Caco-2 (cell line): ENCODE results near the gene SERGEF. TPM values are rescaled to one million over a fixed set of nuclear protein-coding genes. Genes with fewer than 3 reads are reported as not detected.

Experiments
- BruUV-seq: library from RNA; stranded (reverse); fragments of 400-500 nt; replicated peaks from 2 replicates; lab custom pipeline; 2021; lab: Mats Ljungman, UMichigan
- CTCF ChIA-PET: fragments of 300-600 bp; sonication (Branson Sonifier 250); formaldehyde crosslinking; loops from one replicate; lab custom pipeline; 2022; ENCODE audit warnings: antibody characterized with exemption; lab: Charles Lee
- POLR2A ChIA-PET: fragments of 300-600 bp; sonication (Branson Sonifier 250); formaldehyde crosslinking; loops from one replicate; lab custom pipeline; 2022; ENCODE audit warnings: antibody characterized with exemption; lab: Charles Lee
- DNase-seq, 2 experiments: peaks; one replicate each; pipeline versions ENCODE4 v3.0.0 to v3.0.0-alpha.2; 2020 to 2022
- H3K27me3 ChIP-seq: replicated peaks from 2 replicates; pipeline ENCODE4 v1.6.0; 2011; ENCODE audit warnings: low read length; ENCODE audit not compliant: control insufficient read depth, insufficient read depth
- H3K36me3 ChIP-seq: 2 replicates; pipeline ENCODE4 v1.5.1; 2011; ENCODE audit warnings: low read length; ENCODE audit not compliant: control insufficient read depth, insufficient read depth
- H3K4me1 ChIP-seq: fragments of 250-450 bp; sonication (Bioruptor Pico); 2 replicates; pipeline ENCODE4 v1.5.1; 2020; ENCODE audit warnings: mild to moderate bottlenecking
- H3K4me3 ChIP-seq: 2 replicates; pipeline ENCODE4 v1.5.1; 2011; ENCODE audit warnings: low read depth, mild to moderate bottlenecking, control low read depth, low read length
- H3K9me3 ChIP-seq: fragments of 250-450 bp; sonication (Bioruptor Pico); 2 replicates; pipeline ENCODE4 v1.5.1; 2020; ENCODE audit warnings: mild to moderate bottlenecking, moderate library complexity
- H3K27ac Mint-ChIP-seq: one replicate; pipeline ENCODE4 v1.8.0; 2022; ENCODE audit warnings: mixed read lengths; ENCODE audit not compliant: unreplicated experiment
- H3K27me3 Mint-ChIP-seq: one replicate; pipeline ENCODE4 v1.8.0; 2022; ENCODE audit warnings: mixed read lengths; ENCODE audit not compliant: insufficient read depth, unreplicated experiment
- H3K36me3 Mint-ChIP-seq: one replicate; pipeline ENCODE4 v1.8.0; 2022; ENCODE audit warnings: mild to moderate bottlenecking, mixed read lengths; ENCODE audit not compliant: insufficient read depth, unreplicated experiment
- H3K4me1 Mint-ChIP-seq: one replicate; pipeline ENCODE4 v1.8.0; 2022; ENCODE audit warnings: low read depth, mixed read lengths; ENCODE audit not compliant: unreplicated experiment
- H3K4me3 Mint-ChIP-seq: one replicate; pipeline ENCODE4 v1.8.0; 2022; ENCODE audit warnings: mild to moderate bottlenecking, moderate library complexity, mixed read lengths; ENCODE audit not compliant: unreplicated experiment
- H3K9me3 Mint-ChIP-seq: one replicate; pipeline ENCODE4 v1.8.0; 2022; ENCODE audit warnings: mixed read lengths; ENCODE audit not compliant: unreplicated experiment
- intact Hi-C: fragments of 100-400 bp; cut with micrococcal nuclease; formaldehyde crosslinking; loops from one replicate; pipeline ENCODE4 v1.10.0; 2022; ENCODE audit not compliant: unreplicated experiment
- total RNA-seq: library from RNA; stranded (reverse); gene quantifications from 2 replicates; pipeline ENCODE4 v1.2.3, GENCODE V29; 2022
- TF ChIP-seq, protein P1 (sequence below), 2 experiments: fragments of 200-600 bp in 1 of 2; IDR thresholded peaks; 1 replicate in 1 of 2; 2 replicates in 1 of 2; pipeline versions ENCODE4 v1.5.1 to v1.8.0; 2011 to 2022; ENCODE audit warnings: antibody characterized with exemption in 1 of 2, control low read depth in 1 of 2, inconsistent platforms in 1 of 2, low read depth in 1 of 2, low read length in 1 of 2, mild to moderate bottlenecking in 1 of 2, moderate library complexity in 1 of 2; ENCODE audit not compliant: insufficient read depth in 1 of 2, severe bottlenecking in 1 of 2, unreplicated experiment in 1 of 2

SERGEF gene
- total RNA-seq, 1 experiment from 2014 or later = 17.5 TPM

DNA sequence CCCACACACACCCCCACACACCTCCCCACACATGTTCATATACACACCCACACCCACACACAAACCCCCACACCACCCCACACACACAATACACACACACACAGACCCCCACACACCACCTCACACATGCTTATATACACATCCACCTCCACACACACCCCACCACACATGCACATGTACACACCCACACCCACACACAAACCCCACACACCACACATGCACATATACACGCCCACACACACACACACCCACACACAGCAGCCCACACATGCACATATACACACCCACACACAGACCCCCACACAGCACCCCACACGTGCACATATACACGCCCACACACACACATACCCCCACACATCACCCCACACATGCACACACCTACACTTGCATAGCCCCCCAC, 249.1 kb downstream of the SERGEF start:
- Histone ChIP-seq H3K4me1 (no peaks in the 10 kb centered on the region), H3K27me3 (no peaks in the 10 kb centered on the region), H3K9me3 (no peaks in the 10 kb centered on the region), H3K36me3 (no peaks in the 10 kb centered on the region), H3K4me3 (no peak overlapping the region)
- H3K27me3 Mint-ChIP-seq = no peaks in the 10 kb centered on the region
- H3K4me1 Mint-ChIP-seq = no peaks in the 10 kb centered on the region
- H3K27ac Mint-ChIP-seq = no peak overlapping the region
- intact Hi-C loops = no loop called here
- H3K36me3 Mint-ChIP-seq = no peaks in the 10 kb centered on the region
- ChIA-PET CTCF (no interaction called here), POLR2A (no interaction called here)
- no peaks in the 10 kb centered on the region for H3K9me3 Mint-ChIP-seq
- TF ChIP-seq, protein P1, sequence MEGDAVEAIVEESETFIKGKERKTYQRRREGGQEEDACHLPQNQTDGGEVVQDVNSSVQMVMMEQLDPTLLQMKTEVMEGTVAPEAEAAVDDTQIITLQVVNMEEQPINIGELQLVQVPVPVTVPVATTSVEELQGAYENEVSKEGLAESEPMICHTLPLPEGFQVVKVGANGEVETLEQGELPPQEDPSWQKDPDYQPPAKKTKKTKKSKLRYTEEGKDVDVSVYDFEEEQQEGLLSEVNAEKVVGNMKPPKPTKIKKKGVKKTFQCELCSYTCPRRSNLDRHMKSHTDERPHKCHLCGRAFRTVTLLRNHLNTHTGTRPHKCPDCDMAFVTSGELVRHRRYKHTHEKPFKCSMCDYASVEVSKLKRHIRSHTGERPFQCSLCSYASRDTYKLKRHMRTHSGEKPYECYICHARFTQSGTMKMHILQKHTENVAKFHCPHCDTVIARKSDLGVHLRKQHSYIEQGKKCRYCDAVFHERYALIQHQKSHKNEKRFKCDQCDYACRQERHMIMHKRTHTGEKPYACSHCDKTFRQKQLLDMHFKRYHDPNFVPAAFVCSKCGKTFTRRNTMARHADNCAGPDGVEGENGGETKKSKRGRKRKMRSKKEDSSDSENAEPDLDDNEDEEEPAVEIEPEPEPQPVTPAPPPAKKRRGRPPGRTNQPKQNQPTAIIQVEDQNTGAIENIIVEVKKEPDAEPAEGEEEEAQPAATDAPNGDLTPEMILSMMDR (IDR thresholded peaks at IDR 0.05; ENCODE audit: insufficient read depth in 1 of 2, low read depth in 1 of 2, low read length in 1 of 2, severe bottlenecking in 1 of 2, unreplicated experiment in 1 of 2) = no peak
- H3K4me3 Mint-ChIP-seq = no peak overlapping the region
- no peak for DNase-seq
- BruUV-seq = no TSS peak

DNA sequence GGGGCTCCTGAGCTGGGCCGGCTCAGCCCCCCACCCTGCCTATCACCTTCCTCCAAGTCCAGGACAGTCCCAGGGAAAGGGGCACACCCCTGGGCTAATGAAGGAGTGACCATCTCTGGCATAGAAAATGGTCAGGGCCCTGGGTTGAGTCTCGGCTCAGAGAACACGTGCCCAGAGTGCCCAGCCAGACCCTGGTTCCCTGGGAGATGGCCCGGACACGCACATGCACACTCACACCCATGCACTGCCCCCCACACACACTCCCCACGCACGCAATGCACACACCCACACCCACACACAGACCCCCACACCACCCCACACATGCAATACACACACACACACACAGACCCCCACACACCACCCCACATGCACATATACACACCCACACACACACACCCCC, 249.6 kb downstream of the SERGEF start:
- H3K4me3 ChIP-seq = no peak overlapping the region
- no peaks in the 10 kb centered on the region for H3K4me1 ChIP-seq
- H3K27ac Mint-ChIP-seq = no peak overlapping the region
- H3K4me3 Mint-ChIP-seq = no peak overlapping the region
- no peak for DNase-seq
- H3K27me3 Mint-ChIP-seq = peaks cover under 1% of the 10 kb centered on the region
- TF ChIP-seq, protein P1 (IDR thresholded peaks at IDR 0.05; ENCODE audit: insufficient read depth in 1 of 2, low read depth in 1 of 2, low read length in 1 of 2, severe bottlenecking in 1 of 2, unreplicated experiment in 1 of 2) = no peak
- intact Hi-C loops = no loop called here
- H3K27me3 ChIP-seq = no peaks in the 10 kb centered on the region
- no peaks in the 10 kb centered on the region for H3K36me3 Mint-ChIP-seq
- no TSS peak for BruUV-seq
- H3K9me3 Mint-ChIP-seq = no peaks in the 10 kb centered on the region
- CTCF ChIA-PET = no interaction called here
- POLR2A ChIA-PET = no interaction called here
- no peaks in the 10 kb centered on the region for H3K9me3 ChIP-seq
- H3K36me3 ChIP-seq = no peaks in the 10 kb centered on the region
- H3K4me1 Mint-ChIP-seq = no peaks in the 10 kb centered on the region

DNA sequence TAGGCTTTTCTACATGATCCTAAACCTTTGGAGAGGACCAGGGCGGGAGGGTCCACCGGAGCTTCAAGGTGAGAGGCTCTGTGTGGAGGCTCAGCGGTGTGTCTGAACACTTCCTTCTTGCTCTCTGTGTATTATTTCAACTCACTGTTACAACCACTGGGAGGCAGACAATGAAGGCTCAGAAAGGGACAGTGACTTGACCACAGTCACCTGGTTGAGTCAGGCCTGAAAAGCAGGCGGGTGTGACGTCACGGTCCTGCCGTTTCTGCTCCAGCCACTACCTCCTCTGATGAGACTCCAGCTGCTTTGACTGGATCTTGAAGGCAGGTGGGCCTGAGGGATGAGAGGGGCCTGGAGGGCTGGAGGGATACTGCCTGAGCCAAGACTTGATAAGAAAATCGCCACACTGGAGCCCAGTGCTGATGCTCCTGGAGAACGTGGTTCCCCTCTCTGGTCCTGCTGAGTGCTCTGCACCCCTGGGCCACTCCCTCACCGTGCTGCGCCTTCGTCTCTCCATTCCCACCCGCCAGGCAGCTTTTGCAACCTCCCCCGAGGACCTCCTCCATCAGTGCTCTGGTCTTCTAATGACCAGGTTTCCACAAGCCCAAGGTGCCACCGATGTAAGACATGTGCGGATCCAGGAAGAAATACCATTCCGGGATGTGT, 250.4 kb downstream of the SERGEF start:
- ChIA-PET POLR2A (no interaction called here), CTCF (interaction anchor here (0.7 to 1.3 kb wide), 3 partner anchors 50 to 211 kb away, joined by 3 read pairs; no protein-coding TSS in a partner anchor)
- Mint-ChIP-seq H3K27ac (no peak overlapping the region), H3K27me3 (peaks cover 2% of the 10 kb centered on the region), H3K9me3 (no peaks in the 10 kb centered on the region), H3K36me3 (no peaks in the 10 kb centered on the region), H3K4me1 (no peaks in the 10 kb centered on the region), H3K4me3 (no peak overlapping the region)
- BruUV-seq = no TSS peak
- H3K4me1 ChIP-seq = no peaks in the 10 kb centered on the region
- DNase-seq = no peak
- no peaks in the 10 kb centered on the region for H3K36me3 ChIP-seq
- H3K9me3 ChIP-seq = no peaks in the 10 kb centered on the region
- H3K4me3 ChIP-seq = no peak overlapping the region
- TF ChIP-seq, protein P1 (IDR thresholded peaks at IDR 0.05; ENCODE audit: insufficient read depth in 1 of 2, low read depth in 1 of 2, low read length in 1 of 2, severe bottlenecking in 1 of 2, unreplicated experiment in 1 of 2) = no peak
- H3K27me3 ChIP-seq = no peaks in the 10 kb centered on the region
- intact Hi-C loops = no loop called here
